GM19328 (cell line): Measurements from ENCODE around the gene SRSF1.
"Not testable (repeated sequence)": the region's sequence is repeated elsewhere in the genome, so short reads cannot be mapped to it uniquely, and the experiment has no call there.

Source experiments
- ATAC-seq: cut with Tn5 transposase; IDR thresholded peaks from one replicate; pipeline ENCODE4 v1.9.1; 2021; ENCODE audit warnings: mild to moderate bottlenecking, moderate library complexity; ENCODE audit not compliant: unreplicated experiment

SRSF1 gene, protein sequence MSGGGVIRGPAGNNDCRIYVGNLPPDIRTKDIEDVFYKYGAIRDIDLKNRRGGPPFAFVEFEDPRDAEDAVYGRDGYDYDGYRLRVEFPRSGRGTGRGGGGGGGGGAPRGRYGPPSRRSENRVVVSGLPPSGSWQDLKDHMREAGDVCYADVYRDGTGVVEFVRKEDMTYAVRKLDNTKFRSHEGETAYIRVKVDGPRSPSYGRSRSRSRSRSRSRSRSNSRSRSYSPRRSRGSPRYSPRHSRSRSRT

DNA sequence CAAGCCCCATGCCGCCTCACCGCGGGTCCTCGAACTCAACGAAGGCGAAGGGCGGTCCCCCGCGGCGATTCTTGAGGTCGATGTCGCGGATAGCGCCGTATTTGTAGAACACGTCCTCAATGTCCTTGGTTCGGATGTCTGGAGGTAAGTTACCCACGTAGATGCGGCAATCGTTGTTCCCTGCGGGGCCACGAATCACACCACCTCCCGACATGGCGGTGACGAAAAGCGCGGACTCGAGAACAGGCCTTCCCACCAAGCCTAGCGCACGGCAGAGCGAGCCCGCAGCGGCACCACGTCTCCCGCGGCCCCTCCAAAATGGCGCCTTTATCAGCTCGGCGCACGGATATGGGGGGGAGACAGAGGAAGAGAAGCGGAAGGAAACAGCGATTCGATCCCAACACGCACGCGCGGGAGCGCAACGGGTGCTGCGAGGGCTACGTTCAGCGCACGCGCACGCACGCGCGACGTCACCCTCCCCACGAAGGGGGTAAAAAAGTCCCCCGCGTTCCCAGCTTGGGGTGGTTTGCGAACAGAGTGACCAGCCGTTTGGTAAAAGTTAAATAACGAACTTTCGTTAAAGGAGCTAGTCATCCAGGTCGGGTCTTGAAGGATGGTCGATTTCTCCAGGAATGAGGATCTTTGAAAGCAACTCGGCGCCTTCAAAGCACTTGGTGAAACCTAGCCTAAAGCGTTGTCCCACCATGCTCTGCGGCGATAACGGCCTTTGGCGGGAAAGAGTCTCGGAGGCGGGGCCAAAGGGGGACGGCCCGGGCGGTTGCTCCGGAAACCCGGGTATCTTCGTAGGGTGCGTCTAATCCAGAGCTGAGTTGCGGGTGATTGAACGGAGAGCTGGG, at the start of gene SRSF1:
TSS of gene SRSF1 (minus strand) at position 323 of the 857 bp plus-strand sequence. CDS start at position 214, 109 bp downstream.
- ATAC-seq = peak; percentile 78

DNA sequence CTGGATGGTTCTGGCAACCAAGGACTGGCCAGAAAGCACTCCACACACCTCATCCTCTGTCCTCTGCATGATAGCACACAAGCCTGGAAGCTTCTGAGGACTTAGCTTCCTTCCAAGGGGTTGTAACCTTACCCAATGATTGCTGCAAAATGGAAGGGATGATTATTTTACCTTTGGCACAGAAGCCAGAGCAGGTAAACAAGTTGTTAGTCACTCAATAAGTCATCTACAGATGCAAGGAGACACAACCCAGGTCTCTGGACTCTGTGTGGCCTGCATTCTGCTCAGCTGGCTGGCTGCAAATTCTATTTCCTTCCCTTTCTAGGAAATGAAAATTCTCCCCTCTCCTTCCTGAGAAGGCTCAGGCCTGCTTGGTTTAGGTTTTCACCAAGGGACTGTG, 49.4 kb upstream of the SRSF1 start:
- no peak for ATAC-seq

DNA sequence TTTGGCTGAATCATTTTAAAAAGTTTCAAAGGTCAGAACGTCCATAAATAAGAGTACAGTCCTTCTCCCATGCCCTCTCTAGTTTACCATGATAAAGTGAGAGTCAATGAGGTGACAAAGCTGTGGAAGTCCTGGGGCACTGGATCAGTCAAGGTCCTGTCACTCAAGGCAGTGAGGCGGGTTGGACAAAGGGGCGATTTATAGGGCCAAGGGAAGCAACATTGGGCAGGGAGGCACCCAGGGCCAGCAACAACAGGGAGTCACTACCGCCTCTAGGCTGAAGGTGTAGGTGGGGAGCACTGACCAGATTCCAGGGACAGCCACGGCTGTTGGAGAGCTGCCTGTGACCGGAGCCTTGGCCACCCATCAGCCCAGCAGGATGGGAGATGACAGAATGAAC, 47.6 kb upstream of the SRSF1 start:
- ATAC-seq = no peak

DNA sequence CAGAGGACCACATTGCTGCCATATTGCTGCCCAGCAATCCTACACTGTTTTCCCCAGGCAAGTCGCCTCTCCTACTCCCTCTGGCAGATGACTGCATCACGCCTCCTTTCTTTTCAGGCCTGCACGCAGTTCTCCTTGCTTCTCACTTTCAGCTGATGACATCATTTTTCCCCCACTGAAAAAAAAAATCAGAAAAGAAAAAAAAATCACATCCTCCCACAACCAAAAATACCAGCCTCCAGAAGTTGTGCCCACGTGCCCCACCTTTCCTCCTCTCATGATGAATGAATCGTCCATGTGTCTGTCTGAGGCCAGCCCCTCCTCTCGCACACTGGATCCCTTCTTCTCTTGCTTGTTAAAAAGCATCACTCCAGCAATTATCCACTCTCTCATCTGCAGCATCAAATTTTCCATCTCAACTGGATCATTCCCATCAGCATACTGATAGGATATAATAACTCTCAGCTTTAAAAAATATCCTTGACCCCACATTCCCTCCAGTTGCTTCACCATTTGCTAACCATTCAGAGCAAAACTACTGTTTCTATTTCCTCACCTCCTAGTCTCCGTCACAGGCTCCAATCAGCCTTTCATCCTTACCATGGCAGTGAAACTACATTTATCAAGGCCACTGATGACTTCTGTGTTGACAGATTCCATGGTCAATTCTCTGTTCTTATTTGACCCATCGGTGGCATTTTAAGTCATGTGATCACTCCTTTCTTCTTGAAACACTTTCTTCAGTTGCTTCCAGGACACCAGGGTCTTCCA, 46.1 kb upstream of the SRSF1 start:
- no peak for ATAC-seq

DNA sequence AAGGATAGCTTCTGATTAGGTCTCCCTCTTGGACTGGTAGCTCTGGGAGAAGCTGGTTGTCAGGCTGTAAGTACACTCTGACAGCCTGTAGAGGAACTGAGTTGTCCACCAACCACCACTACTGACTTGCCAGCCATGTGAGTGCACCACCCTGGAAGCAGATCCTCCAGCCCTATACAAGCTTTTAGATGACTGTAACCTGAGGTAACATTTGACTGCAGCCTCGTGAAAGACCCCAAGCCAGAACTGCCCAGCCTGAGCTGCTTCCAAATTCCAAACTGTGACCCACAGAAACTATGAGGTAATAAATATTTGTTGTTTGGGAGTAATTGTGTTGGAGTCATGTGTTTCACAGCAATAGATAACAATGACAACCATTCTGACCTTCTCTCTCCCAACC, 45.4 kb upstream of the SRSF1 start:
- no peak for ATAC-seq

DNA sequence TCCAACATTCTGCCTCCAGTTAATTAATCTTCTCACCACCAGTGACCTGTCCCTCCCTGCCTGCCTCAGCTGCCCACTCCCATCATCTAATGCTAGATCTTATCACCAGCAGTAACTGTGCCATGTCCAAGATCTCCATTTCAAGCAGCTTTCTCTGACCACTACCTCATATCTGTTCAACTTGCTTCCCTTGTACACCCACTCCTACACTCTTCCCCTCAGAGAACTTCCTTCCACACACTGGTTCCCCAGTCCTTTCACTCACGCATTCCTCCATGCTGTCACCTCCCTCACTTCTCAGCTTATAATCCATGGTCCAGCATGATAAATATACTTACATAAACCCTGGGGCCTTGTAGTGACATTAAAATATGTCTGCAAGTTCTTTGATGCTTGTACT, 44.4 kb upstream of the SRSF1 start:
- ATAC-seq = no peak

DNA sequence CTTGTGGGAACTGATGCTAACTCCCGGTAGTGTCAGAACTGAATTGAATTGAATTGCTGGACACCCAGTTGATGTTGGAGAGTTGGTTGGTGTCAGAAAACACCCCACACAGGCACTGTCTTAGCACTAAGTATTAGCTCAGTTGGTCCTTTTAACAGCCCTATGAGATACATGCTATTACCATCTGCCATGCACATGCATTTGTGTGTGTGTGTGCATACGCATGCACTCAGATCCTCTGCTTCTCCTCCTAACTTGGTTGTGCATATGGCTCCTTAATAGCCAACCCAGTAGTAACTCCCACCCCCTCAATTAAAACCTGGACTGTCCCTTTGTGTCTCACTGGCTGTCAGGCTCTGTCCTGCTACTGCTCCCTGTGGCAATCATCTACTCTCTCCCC, 43.9 kb upstream of the SRSF1 start:
- ATAC-seq = no peak

DNA sequence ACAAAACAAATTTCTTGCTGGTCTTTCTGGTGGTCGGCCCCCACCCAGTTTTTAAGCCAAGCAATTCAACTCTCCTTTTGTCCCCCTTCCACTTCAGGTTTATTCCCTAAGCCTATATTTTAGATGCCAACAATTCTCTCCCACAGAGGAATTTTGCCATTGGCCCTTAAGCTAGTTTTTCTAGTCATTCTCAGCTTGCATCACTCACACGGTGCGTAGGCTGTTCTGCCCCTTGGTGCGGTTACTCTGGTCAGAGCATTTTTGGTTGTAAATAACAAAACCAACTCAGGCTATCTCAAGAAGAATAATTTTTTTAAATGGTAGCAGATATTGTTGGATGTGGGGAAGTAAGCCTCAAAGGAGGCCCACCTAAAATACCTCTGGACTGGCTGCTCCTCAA, 42.5 kb upstream of the SRSF1 start:
- no peak for ATAC-seq

DNA sequence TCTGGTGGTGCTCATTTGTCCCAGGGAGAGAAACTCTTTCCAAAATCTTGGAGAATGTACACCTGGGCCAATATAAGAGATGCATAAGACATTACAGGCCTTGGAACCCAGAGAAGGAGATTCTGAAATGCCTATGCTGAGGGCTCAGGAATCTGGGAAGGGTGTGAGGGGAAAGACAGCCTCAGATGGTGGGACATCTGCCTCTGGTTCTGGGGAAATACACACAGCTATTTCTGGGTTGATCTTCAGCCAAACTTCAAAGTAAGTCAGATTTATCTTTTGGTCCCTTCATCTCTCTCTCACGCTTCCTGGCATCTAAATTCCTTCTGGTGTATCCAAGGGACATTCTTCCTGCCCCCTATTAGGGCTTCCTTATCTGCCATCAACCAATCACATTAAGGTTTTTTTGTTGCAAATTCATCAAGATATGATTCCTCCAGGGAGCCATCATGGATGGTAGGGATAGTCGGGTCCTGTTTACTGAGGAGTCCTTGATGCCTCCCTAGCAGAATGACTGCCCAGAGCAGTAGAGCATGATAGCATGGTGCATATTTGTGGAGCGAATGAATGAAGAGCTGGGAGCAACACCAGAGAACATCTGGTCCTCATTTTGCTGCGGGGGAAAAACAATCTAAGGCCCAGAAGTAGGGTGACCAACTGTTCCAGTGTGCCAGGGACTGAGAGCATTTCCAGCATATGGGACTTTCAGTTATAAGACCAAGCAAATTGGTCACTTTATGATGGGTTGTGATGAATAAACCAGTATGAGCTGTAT, 40.5 kb upstream of the SRSF1 start:
- ATAC-seq = no peak

DNA sequence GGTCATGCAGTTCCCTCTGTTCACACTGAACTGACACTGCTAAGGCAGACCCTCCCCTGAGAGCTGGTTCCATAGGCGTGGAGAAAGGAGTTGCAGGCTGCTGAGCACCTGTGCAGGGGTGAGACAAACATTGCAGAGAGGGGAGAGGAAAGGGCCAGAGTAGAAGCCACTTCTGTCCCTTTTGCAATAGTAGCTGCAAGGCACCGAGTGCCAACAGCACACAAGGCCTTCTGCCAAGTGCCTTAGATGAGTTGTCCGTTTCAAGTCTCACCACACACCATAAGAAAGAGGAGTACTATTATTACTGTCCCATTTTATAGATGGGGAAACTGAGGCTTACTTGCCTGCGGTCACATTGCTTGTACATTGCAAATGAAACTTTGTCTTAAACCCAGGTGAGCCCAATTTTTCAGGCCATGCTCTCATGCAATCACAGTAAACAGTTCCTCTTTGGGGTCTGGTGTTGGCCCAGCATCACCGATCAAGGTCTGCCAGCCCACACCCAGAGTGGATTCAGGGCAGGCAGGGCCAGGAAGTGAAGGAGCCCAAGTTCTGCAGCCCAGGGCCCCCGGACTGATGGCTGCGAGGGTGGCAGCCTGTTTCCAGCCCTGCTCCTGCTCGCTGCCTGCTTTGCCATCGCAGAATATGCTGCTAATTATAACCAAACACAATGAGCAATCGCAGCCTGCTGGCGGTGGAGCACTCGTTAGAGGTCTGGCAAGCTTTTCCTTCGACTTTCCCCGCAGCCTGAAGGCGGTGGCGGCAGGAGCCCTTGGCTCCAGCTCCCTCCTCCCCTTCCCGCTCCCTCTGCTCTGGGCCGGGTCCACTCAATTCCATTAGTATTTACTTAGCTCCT, 39.4 kb upstream of the SRSF1 start:
- ATAC-seq = no peak

DNA sequence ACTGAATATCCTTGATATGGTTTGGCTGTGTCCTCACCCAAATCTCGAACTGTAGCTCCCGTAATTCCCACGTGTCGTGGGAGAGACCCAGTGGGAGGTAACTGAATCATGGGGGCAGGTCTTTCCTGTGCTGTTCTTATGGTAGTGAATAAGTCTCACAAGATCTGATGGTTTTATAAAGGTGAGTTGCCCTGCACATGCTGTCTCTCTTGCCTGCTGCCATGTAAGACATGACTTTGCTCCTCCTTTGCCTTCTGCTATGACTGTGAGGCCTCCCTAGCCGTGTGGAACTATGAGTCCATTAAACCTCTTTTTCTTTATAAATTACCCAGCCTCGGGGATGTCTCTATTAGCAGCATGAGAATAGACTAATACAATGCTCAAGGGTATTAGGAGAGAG, 37.2 kb upstream of the SRSF1 start:
- ATAC-seq = not testable (repeated sequence)

DNA sequence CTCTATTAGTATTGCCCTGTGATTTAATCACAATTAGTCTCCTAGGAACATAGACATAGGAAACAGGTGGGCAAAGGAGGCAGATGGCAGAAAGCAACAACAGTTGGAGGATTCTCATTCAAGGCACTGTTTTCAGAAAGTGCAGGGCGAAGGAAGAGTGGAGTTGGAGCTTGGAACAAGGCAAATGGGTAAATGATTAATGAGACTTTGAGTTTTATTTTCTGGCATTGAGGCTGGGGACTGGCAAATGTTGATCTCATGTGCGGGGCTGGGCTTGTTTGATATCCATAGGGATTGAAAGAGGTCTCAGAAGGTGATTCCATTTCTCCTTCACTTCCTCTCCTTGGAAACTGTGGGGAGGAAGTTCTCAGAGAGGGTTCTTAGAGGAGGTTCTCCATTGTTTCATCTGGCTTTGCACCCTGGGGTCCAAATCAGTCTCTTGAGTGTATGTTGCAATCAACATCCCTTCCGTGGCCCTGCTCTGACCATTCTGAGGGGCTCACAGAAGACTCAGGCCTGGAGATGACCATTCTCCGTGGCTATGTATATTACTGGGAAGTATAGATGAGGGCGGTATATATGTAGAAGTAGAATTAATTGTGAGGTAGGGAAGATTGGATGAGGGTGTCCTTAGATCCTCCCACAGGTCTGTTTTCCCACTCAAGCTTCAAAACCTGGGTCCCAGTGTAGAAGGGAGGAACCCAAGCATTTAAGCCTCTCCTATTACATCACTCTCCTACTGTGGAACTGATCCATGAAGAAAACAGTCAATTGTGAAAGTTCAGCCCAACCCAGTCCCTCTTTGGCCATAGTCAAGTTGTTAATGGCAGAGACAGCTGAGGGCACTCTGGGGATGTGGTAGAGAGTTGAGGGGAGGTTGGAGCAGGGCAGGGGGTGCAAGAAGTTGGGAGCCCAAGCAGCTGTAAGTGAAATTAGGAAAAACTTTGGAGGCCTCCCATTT, 36.5 kb upstream of the SRSF1 start:
- ATAC-seq = no peak

DNA sequence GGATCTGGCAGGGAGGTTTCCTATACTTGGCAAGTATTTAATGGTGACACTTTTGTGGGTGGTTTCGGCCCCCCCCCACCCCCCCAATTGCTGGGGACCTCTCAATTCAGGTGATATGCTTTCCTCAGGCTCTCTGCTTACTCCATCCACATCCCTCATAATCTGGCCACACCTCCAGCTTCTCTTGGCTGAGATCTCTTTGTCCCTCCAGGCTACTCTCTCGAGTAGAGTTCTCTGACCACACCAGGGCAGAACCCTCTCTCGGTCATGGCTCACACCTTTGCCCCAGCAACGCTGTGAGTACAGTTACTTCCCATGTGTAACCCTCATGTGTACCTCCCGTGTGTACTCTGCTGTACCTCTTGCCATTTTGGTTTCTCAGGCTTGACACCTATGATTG, 34.1 kb upstream of the SRSF1 start:
- no peak for ATAC-seq

DNA sequence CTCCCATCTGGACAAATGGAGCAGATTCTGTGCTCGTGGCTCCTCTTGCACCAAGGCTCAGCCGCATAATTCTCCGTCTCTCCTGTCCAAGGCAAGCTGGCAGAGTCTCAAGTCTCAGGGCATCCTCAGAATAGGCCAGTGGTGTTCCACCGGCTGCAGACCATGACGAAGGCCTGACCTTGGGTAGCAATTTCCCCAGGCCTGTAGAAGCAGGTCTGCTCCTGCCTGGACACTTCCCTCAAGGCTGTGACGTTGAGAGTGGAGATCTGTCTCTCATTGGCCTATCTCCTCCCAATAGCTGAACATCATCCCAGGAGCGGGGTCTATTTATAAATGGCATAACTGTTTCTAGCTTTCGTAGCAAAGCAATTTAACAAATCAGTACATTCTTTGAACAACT, 33.3 kb upstream of the SRSF1 start:
- no peak for ATAC-seq

DNA sequence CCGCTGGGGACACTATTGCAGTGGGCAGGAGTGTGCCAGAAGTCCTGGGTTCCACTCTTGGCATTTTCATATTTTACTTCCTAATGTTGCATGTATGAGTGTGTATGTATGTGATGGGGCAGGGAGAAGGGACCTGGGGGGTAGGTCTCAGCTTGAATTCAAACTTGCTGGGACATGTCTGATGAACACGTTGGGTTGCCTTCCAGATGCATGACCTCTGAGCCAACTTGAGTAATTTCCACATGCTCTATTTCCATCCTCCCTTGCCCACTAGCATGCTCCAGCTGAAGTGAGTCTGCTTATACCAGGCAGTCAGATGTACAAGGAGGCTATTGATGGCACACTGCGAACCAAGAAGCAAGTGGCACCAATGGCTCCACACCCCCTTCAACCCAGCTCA, 32.9 kb upstream of the SRSF1 start:
- ATAC-seq = no peak

DNA sequence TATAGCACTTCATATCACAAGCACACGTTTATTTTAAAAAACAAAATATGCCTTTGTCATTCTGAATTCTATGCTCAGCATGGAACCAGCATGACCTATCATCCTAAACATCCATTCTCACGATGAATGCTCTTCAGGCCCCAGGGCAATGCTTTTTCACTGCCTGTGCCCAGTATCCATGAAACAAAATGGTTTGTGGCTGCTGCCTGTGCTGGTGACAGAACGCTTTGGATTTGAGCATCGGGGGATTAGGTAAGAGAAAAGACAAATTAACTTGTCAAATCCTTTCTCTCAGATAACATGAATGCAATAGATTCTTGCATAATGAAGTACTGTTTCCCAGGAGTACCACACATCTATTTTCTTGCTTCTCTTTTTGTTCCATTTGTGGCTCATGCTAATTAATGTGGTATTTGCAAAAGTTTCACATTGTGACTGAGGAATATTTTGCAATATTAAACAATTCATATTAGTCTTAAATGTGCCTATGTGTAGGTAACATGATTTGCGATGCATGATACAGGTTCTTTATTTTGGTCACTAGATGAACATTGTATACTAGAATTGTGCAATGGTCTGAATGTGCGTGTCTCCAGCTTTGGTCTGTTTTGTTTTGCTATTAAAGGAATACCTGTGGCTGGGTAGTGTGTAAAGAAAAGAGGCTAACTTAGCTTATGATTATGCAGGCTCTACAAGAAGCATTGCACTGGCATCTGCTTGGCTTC, 25.8 kb upstream of the SRSF1 start:
- no peak for ATAC-seq

DNA sequence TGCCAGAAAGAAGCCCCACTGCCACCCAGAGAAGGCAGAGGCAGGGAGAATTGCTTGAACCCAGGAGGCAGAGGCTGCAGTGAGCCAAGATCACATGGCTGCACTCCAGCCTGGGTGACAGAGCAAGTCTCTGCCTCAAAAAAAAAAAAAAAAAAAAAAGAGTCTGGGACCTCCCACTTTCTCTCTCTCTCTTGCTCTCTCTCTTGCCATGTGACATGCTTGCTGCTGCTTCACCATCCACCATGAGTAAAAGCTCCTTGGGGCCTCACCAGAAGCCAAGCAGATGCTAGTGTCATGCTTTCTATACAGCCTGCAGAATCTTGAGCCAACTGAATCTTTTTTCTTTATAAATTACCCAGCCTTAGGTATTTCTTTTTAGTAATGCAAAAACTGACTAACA, 21.5 kb upstream of the SRSF1 start:
- no peak for ATAC-seq

DNA sequence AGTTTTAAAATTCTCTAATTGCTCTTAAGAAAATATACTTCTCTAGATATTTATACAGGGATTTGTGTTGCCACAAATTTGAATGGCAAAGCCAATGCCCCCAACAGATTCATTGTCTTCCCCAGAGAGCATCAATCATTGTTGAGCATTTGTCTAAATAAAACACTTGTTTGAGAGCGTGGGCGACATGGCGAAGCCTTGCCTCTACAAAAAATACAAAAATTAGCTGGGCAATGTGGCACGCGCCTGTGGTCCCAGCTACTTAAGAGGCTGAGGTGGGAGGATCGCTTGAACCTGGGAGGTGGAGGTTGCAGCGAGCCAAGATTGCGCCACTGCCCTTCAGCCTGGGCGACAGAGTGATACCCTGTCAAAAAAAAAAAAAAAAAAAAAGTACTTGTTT, 13.4 kb upstream of the SRSF1 start:
- ATAC-seq = no peak
